HG02798 (cell line): ENCODE measurements around the gene MAPK6.
A peak's percentile ranks its signal among the peaks of the same experiment; 100 is the strongest.
"Not testable (repeated sequence)": the region's sequence is repeated elsewhere in the genome, so short reads cannot be mapped to it uniquely, and the experiment has no call there.

Experiments
- ATAC-seq: cut with Tn5 transposase; IDR thresholded peaks from one replicate; pipeline ENCODE4 v1.9.1; 2021; ENCODE audit warnings: mild to moderate bottlenecking; ENCODE audit not compliant: unreplicated experiment, poor library complexity

MAPK6 gene

DNA sequence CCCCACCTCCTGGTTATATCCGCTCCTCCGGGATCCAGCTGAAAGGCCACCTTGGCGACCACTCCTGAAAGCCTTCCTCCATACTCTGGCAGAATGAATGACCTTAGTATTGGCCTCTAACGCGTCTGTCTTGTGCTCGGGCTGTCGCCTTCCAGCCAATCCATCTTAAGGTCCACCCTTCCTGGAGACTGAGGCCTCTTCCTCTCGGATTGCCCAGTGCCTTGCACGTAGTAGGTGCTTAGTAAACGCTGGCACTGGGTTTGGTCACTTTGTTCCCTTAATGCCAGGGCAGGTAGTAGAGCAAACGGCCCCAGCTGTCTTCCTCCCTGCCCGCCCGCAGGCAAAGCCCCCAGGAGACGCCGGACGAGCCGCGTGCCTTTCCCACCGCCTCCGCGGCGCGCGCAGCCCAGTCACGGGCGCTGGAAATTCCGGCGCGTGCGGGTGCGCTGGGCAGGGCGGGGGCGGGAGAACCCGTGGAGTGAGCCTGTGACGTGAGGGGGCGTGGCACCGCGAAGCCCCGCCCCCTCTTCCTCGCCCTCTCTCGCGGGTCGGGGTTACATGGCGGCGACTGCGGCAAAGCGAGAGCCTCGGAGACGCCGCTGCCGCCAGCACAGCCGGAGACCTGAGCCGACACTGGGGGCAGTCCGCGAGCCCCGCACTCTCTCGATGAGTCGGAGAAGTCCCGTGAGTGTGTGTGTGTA is at the start of gene MAPK6:
MAPK6 (plus strand) TSS at position 527 of the 701 bp plus-strand sequence. CDS start 27,242 bp downstream, outside the sequence.
- ATAC-seq = peak; percentile 80

DNA sequence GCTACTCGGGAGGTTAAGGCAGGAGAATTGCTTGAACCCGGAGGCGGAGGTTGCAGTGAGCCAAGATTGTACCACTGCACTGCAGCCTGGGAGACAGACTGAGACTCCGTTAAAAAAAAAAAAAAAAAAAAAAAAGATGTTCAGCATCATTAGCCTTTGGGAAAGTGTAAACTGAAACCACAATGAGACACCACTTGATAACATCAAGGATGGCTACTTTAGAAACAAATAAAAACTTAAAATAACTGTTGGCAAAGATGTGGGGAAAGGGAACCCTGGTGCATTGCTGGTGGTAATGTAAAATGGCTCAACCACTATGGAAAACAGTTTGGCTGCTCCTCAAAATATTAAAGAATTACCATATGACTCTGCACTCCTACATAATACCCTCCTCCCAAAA is 49.3 kb upstream of the MAPK6 start:
- ATAC-seq = no peak

DNA sequence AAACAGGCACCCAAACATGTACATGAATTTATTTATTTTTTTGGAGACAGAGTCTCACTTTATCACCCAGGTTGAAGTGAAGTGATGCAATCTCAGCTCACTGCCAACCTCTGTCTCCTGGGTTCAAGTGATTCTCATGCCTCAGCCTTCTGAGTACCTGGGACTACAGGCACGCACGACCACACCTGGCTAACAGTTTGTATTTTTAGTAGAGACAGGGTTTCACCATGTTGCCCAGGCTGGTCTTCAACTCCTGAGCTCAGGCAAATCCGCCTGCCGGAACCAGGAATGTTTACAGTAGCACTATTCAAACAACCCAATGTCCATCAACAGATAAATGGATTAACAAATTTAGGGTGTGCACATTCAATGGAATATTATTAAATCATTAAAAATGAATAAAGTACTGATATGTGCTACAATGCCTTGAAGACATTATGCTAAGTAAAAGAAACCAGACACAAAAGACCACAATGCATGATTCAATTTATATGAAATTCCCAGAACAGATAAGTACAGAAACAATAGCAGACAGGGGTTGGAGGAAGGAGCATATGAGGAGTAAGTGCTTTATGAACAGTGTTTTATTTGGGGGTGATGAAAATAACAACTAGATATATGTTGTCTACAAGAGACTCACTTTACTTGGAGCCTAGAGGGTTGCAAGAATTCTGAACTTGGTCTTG is 48.7 kb upstream of the MAPK6 start:
- no peak for ATAC-seq

DNA sequence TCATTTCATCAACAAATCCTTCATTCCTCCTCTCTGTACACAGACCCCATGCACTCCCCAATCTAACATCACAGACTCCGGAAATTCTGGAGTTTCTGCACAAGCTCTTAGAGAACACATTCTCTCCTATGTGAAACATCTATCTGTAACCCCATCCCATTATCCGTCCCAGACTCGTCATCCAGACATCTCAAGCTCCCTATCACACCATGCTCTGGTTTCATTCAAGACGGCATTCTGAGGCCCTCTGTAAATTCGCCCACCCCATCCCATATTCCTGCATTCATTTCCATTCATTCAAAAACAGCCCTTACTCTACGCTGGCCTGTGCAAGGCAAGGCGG is 48.0 kb upstream of the MAPK6 start:
- ATAC-seq = no peak

DNA sequence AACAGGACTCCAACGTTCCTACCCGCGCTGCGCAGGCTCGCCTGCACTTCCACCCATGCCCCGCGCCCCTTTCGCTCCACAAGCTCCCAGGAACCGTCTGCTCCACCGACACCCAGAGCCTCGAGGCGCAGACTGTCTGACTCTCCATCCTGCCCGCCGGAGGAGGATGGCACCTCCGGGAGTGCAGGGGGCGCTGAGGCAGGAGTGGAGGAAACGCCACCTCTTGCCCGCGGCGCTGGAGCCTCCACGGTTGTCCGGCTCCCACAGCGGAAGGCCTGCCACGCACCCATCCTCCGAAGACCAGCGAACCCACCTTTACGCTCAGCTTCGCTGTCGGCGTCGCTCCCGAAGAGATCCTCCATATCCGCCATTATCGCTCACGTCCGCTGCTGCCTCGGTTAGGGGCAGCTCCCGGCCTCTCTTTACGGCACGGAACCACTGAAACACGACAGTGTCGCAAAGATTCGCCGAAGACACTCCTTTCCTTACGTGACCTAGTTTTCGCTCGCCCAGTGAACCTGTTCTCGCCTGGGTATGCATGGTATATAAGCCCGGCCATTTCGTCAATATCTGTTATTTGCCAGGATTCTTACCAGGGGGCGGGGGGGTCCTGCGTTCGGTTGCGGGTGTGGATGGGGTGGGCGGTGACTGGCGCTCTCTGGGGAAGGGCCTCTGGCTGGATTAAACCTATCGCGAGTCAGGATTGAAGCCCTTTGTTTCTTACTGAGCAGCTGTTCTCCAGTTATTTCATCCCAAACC is 47.5 kb upstream of the MAPK6 start, which contains the start of gene LEO1:
LEO1 (minus strand) TSS at position 404 of the 759 bp plus-strand sequence; CDS start at position 371, 33 bp downstream.
- ATAC-seq = peak; percentile 89

DNA sequence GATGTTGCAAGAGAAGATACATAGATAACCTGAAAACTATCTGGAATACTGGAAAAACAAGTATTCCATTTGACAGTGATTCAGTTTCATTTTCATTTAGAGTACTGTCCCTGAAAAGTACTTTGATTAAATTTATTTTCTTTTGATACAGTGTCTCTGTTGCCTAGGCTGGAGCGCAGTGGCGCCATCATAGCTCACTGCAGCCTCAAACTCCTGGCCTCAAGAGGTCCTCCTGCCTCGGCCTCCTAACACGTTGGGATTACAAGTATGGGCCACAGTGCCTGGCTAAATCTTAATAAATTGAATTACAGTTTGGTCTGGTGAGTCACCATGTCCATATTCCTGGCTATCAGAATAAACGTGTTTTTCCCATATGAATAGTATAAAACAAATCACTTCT is 45.8 kb upstream of the MAPK6 start:
- ATAC-seq = no peak

DNA sequence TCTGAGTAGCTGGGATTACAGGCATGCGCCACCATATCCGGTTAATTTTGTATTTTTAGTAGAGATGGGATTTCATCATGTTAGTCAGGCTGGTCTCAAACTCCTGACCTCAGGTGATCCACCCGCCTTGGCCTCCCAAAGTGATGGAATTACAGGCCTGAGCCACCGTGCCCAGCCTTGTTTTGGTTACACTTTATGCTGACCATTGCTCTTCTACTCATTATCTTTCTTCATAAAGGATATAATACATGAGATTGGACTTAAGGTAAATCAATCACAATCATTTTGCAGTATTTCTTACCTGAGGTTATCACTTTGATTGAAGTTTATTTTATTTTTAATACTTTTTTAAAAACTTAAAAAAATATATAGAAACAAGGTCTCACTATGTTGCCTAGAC is 45.2 kb upstream of the MAPK6 start:
- no peak for ATAC-seq

DNA sequence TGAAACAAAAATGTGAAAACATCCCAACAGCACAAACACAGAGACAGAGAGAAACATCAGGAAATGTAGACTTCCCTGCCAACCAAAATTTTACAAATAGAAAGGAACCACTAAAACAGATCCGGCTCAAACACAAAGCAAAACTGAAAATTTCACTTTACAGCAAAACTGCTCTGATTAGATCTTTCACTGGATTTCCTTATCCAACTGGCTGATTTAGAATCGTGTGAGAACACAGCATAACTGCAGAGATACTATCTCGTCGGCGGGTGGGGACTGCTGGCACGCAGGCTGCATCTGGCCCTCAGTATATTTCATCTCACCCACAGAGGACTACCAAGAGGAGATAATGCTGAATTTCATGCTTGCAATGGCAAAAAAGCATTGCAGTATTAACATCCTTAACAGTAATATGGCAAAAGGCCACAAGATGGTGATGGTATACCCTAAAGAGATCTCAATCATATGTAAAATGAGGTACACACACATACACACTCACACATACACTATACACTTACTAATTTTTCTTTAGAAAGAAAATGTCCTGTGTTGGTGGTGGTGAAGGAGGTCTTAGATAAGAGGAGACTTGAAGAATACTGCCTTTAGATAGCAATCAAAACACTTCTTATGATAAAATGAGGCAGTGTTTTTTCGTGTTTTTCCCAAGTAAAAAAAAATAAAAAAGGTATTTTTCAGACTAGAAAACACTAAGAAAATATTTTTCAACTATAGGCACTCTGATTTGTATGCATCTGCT is 36.8 kb upstream of the MAPK6 start:
- ATAC-seq = peak; percentile 92

DNA sequence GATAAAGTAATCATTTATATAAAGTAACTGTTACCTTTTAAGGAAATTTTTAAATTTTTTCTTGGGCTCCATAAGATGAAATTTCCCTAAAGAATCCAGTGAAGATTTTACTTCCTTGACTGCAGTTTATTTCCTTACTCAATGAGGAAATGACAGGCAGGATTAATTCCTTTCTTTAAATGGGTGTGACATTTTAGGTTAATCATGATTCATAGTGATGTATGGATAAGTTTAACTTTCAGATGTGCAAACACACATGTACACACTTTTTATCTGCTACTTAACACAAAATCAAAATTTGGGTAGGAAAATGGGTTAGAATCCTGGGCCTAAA is 36.3 kb upstream of the MAPK6 start:
- no peak for ATAC-seq

DNA sequence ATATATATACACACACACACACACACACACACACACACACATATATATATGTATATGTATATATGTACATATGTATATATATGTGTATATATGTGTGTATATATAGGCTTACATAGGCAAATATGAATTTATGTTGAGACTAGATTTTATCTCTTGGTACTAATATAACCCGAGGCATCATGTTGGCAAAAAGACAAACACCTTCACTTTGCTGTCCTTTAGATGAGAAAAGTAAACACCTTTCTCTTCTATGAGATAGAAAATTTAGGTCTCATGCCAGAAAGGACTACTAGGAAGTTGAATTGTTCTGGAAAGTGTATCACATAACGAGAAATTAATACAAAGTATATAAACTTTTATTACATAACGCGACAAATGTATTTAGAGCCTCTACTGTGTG is 27.9 kb upstream of the MAPK6 start:
- no peak for ATAC-seq

DNA sequence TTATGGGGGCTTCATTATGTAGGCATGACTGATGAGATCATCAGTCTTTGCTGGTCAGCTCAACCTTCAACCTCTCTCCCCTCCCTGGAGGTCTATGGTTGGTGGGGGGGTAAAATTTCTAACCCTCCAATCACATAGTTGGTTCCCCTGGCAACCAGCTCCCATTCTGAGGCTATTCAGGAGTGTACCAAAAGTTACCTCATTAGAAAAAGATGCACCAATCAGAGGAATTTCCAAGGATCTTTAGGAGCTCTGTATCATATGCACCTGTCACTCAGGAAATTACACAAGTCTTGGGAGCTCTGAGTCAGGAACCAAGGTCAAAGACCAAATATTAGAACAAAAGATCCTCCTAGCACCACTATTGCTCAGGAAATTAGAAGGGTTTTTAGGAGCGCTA is 26.1 kb upstream of the MAPK6 start:
- ATAC-seq = no peak

DNA sequence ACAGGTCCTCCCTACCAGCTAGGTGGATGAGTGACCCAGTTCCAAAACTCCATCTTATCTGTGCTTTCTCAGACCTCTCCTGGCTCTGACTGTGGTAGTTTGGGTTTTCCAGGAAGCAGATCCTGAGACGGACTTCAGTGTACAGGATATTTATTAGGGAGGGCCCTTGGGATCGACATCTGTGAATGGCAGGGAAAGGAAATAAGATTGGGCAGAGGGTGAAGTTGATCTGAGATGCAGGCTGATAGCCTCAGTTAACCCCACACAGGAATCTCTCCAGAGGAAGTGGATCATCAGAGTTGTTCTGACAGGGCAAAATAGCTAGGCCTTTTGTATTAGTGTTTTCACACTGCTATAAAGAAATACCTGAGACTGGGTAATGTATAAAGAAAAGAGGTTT is 16.7 kb upstream of the MAPK6 start:
- ATAC-seq = no peak

DNA sequence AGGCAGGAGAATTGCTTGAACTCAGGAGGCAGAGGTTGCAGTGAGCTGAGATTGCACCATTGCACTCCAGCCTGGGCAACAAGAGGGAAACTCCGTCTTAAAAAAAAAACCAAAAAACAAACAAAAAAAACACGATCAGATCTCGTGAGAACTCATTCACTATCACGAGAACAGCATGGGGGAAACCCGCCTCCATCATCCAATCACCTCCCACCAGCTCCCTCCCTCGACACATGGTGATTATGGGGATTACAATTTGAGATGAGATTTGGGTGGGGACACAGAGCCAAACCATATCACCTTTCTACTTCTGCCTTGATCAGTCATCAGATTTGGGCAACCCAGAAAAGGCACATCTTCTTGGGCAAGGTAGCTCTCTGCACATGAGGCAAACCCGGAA is 15.9 kb upstream of the MAPK6 start:
- not testable (repeated sequence) for ATAC-seq

DNA sequence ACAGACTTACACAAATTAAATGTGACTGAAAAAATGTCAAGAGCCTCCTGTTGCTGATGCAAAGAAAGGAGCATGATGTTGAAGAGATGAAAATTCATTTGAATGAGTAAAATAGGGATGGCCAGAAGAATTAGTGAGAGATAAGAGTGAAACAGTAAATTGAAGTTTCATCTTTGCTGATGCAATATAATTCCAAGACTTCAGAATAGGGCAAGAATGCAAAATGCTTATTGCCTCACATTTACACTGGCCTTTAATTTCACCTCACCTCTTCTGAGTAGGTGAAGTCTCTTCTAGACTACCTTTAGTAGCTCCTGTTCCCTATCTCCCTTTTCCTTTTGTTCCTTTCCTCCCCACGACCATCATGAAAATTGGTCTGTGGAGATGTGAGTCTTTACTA is 15.3 kb upstream of the MAPK6 start:
- no peak for ATAC-seq

DNA sequence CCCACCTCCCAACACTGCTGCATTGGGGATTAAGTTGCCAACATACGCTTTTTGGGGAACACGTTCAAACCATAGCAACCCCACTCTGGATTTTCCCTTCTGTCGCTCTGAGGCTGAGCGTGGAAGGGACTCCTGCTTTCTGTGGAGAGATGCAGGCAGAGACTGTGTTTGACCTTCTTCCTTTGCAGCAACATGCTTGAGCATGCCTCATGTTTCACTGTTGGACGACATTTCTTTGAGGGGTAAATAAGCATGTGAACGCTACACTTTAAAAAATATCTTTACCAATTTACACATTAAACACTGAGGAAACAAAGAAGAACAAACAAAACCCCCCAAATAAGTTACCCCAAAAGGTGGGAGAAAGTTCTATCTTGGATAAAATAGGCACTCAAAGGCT is 14.2 kb upstream of the MAPK6 start:
- ATAC-seq = no peak

DNA sequence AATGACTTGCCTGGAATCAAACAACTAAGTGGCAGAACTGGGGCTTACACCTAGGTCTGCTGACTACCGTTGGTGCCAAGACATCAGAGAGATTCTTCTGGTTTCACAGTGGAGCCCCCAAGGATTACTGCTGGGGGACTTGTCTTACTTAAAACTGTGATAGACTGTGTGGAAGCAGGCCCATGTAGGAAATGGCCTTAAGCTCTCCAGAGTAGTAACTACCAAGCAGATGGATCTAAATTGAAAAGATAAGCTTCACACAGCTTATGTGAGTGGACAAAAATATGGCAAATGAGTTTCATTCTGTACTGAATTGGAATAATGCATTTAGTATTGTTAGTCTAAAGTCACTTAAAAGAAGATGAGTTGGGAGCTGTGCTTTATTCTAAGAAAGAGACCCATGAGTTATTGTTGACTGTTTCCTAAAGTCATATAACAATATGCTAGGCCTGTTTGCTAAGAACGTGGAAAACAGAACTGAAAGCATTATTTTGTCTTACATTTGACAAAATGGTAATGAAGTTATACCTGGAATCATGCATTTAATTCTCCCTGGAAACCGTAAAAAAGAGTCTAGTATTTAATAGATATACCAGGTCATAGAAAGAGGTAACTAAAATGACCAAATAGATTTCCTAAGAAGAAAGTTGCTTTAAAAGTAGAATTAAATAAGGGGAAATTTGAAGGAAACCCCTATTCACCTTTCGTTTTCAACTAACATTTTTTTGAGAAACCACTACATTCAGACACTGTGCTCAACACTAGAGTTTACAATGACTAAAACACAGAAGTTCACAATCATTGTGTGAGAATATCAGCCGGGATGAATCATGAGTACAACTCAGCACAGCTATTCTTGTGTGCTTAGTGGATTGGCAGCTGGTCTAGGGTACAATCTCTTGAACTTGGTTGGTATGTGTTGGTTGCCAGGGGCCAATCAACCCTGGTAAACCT is 13.0 kb upstream of the MAPK6 start:
- peak; percentile 80 for ATAC-seq

DNA sequence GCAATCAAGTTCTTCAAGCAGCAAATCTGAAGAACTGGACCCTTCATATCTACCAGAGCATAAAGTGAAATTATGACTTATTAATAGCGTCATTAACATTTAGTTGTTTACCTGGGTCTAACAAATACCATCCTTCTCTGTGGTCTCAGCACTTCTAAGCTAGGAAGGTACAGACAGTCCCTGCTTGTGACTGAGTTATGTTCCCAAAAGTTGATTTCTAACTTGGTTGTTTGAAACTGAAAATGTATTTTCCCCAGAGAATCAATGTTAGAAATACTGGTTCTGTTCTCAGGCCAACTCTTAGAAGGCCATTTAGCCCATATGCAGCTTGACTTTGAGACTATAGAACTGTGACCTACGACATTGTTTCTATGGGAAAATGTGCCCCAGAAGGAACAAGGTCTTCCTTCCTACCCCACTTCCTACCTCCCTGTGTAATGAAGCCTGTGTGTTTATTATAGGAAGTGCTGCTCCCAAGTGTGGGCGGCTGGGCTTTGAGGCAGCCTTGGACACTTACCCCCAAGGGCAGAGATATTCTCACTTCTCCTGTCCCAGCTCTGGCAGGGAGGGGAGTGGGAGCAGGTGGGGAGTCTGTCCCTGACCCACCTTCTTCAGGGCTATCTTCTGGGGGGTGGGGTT is 12.2 kb upstream of the MAPK6 start:
- ATAC-seq = peak; percentile 27

DNA sequence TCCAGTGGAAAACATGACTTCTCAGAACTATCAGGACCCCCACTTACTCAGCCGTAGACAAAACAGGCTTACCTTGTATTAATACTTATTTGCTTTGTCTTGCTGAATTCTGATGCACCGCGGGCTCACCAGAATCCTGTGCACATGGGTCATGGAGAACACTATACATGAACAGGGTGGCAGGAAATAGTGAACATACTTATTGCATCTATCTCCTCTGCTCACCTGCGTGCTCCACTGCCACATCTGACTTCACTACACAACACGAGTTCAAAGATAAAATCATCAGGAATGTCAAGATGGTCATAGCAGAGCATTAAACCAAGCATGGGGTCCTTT is 10.7 kb upstream of the MAPK6 start:
- ATAC-seq = no peak

DNA sequence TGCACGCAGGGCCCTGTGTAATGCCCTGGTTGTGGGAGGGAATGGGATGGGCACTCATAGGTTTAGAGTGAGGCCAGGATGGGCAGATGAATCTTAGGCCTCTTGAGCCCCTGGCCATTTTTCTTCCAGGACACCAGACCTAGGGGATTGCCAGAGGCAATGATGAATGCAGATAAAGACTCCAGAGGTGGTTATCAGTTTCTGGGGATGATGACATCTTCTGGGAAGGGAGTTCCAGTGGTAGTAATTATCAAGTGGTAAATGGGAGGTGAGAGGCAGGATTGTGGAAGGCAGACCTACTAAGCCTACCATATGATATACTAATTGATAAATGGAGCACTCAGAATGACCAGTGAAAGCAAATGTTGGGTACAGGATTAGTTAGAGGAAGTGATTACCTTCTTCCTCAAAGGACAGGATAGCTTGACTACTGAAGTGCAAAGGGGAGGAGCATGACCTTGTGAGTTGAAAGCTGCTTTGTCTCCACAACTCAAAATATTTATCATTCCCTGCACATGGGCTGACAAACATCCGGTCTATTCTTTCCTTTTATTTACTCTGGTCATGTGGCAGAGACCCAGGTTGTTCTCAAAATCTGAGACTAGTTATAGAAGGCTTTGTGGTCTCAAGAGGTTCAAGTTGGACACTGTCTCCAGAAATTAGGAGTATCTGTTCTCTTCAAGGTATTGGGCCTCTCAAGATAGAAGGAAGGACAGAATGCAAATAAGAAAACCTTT is 10.2 kb upstream of the MAPK6 start:
- peak; percentile 22 for ATAC-seq
